Cardiac fibroblast (primary cell): Measurements from ENCODE around the gene RAET1L.

ENCODE experiments used
- DNase-seq, 2 donors: peaks; one replicate each; pipeline versions ENCODE4 v3.0.0 to v3.0.0-alpha.2; 2010; ENCODE audit warnings: low read depth in 2 of 2
- H3K4me3 ChIP-seq, 2 donors: replicated peaks in 1 of 2; 1 replicate in 1 of 2; 2 replicates in 1 of 2; pipeline ENCODE4 v1.5.1; 2011; ENCODE audit warnings: low read depth in 2 of 2, low read length in 2 of 2, mild to moderate bottlenecking in 2 of 2, moderate library complexity in 1 of 2
- CTCF ChIP-seq: IDR thresholded peaks from one replicate; pipeline ENCODE4 v1.5.1; 2011; ENCODE audit warnings: low read depth, mild to moderate bottlenecking, low read length, inconsistent platforms

Gene RAET1L

GRCh38 chr6:150057501-150057951 lies 32.2 kb upstream of the RAET1L start:
- no peak overlapping the region for H3K4me3 ChIP-seq
- TF ChIP-seq CTCF, result no peak
- DNase-seq, result no peak

GRCh38 chr6:150056916-150057315 lies 31.6 kb upstream of the RAET1L start:
- H3K4me3 ChIP-seq, result no peak overlapping the region
- DNase-seq, result no peak
- TF ChIP-seq CTCF, result no peak

GRCh38 chr6:150056156-150056555 lies 30.8 kb upstream of the RAET1L start:
- no peak overlapping the region for H3K4me3 ChIP-seq
- DNase-seq, result no peak
- no peak for TF ChIP-seq CTCF

DNA sequence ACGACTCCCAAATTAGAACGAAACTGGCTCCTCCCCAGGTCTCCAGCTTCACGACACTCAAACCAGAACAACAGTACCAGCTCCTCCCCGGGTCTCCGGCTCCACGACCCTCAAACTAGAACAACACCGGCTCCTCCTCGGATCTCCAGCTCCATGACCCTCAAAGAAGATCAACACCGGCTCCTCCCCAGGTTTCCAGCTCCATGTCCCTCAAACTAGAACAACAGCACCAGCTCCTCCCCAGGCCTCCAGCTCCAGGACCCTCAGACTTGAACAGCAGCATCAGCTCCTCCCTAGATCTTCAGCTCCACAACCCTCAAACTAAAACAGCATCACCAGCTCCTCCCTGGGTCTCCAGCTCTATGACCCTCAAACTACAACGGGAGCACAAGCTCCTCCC lies 29.8 kb upstream of the RAET1L start:
- TF ChIP-seq CTCF, result no peak
- no peak overlapping the region for H3K4me3 ChIP-seq
- no peak for DNase-seq

GRCh38 chr6:150053450-150053849 lies 28.1 kb upstream of the RAET1L start:
- TF ChIP-seq CTCF, result no peak
- DNase-seq, result no peak
- no peak overlapping the region for H3K4me3 ChIP-seq

DNA sequence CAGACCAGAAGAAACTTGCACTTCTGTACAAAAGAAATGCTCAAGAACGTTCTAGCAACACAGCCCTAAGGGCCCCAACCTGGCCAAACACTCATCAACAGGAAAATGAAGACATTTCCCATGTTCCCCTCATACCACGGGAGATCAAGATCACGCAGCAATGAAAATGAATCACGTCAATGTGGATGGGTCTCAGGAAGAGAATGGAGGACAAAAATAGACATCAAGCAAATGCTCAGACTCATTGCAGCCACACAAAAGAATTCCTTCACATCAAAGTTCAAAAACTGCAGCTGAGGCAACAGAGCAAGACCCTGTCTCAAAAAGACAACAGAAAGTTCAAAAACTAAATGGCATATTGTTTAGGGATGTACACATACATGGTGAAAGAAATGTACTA lies 25.5 kb upstream of the RAET1L start:
- no peak for DNase-seq
- H3K4me3 ChIP-seq, result no peak overlapping the region
- TF ChIP-seq CTCF, result no peak

DNA sequence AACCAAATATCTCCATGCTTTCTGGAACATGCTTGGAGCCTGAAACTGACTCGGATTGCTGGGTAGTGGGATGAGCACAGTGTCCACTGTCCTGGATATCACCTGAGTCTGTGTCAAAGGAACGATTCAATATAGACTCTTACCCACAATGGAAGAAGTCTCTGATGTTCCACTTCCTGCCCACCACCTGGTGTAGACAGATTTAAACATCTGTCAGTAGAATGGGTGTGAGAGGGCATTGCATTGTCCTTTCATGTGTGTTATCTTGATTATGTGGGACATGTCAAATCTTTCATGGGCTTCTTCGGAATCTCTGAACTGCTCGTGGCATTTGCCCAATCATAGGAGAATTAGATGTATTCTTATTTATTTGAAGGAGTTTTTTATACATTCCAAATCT lies 22.8 kb upstream of the RAET1L start:
- no peak for TF ChIP-seq CTCF
- DNase-seq, result no peak

More for the DNA sequence above, 22.8 kb upstream of the RAET1L start:
- no peak overlapping the region for H3K4me3 ChIP-seq
